Transverse colon (tissue), 3 donors: ENCODE measurements around the gene CCHCR1.

Source experiments
- POLR2A ChIP-seq: fragments of 450-650 bp; IDR thresholded peaks from one replicate; pipeline ENCODE4 v1.6.1; 2016; ENCODE audit warnings: antibody characterized with exemption, mild to moderate bottlenecking, moderate library complexity
- TF ChIP-seq, protein P1 (sequence below), 5 experiments: fragments of 200-600 bp in 3 of 5; fragments of 450-650 bp in 2 of 5; sonication (generic) in 3 of 5; IDR thresholded peaks; 1 replicate in 2 of 5; 2 replicates in 3 of 5; pipeline ENCODE4 v1.5.1; 2016 to 2017; ENCODE audit warnings: antibody characterized with exemption in 5 of 5, inconsistent platforms in 3 of 5, mild to moderate bottlenecking in 2 of 5, moderate library complexity in 1 of 5

DNA sequence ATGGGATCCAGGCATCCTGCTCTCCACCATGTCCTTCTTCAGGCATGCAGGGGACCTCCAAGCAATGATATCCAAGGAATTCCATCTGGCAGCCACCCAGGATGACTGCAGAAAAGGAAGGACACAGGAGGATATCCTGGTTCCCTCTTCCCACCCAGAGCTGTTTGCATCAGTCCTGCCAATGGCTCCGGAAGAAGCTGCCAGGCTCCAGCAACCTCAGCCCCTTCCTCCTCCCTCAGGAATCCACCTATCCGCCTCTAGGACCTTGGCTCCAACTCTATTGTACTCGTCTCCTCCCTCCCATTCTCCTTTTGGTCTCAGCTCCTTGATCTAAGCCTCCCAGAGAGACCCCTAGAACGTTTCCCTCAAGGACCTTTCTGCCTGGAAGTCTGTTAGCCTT lies 18.0 kb downstream of the CCHCR1 start:
- TF ChIP-seq, protein P1, sequence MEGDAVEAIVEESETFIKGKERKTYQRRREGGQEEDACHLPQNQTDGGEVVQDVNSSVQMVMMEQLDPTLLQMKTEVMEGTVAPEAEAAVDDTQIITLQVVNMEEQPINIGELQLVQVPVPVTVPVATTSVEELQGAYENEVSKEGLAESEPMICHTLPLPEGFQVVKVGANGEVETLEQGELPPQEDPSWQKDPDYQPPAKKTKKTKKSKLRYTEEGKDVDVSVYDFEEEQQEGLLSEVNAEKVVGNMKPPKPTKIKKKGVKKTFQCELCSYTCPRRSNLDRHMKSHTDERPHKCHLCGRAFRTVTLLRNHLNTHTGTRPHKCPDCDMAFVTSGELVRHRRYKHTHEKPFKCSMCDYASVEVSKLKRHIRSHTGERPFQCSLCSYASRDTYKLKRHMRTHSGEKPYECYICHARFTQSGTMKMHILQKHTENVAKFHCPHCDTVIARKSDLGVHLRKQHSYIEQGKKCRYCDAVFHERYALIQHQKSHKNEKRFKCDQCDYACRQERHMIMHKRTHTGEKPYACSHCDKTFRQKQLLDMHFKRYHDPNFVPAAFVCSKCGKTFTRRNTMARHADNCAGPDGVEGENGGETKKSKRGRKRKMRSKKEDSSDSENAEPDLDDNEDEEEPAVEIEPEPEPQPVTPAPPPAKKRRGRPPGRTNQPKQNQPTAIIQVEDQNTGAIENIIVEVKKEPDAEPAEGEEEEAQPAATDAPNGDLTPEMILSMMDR (IDR thresholded peaks at IDR 0.05) = no peak
- no peak for TF ChIP-seq POLR2A
